H1 (cell line): ENCODE results near the gene FITM1. TPM values are rescaled to one million over a fixed set of nuclear protein-coding genes. Genes with fewer than 3 reads are reported as not detected.

Experiments
- NRF1 ChIP-seq: IDR thresholded peaks from 2 replicates; pipeline ENCODE4 v1.6.1; 2011; ENCODE audit warnings: mild to moderate bottlenecking, low read depth, low read length, improper control_type of control experiment
- SAP30 ChIP-seq: fragments of 300-600 bp; sonication (generic); IDR thresholded peaks from 2 replicates; pipeline ENCODE4 v1.7.1; 2012; ENCODE audit warnings: low read length, moderate library complexity, mild to moderate bottlenecking, inconsistent platforms; ENCODE audit not compliant: insufficient read depth, insufficient replicate concordance
- SIRT6 ChIP-seq: IDR thresholded peaks from one replicate; pipeline ENCODE4 v1.7.1; 2012; ENCODE audit warnings: low read length, inconsistent platforms
- polyA plus RNA-seq, 7 experiments: library from polyadenylated mRNA; depleted of rRNA in 3 of 7; stranded (reverse) in 5 of 7; unstranded in 2 of 7; fragments of >200 nt in 5 of 7; fragments of 200-250 nt in 2 of 7; gene quantifications; 1 replicate in 5 of 7; 2 replicates in 1 of 7; 4 replicates in 1 of 7; pipeline versions ENCODE4 v1.2.1 to v1.2.3, GENCODE V29; 2011 to 2013; ENCODE audit warnings: missing spikeins in 2 of 7, mixed read lengths in 2 of 7
- total RNA-seq: library from RNA; stranded (reverse); fragmentation: NEBNext Ultra II Directional; extraction: Animal tissue kit (Norgen Biotek cat#: 25700); gene quantifications from 2 replicates; pipeline ENCODE4 v1.2.1, GENCODE V29; 2021

FITM1 gene
- total and polyA plus RNA-seq, 2 of the 8 experiments (the other 6 are each of a cell fraction or from before 2014, with no cell fraction given): 0.53 to 0.76 TPM

DNA sequence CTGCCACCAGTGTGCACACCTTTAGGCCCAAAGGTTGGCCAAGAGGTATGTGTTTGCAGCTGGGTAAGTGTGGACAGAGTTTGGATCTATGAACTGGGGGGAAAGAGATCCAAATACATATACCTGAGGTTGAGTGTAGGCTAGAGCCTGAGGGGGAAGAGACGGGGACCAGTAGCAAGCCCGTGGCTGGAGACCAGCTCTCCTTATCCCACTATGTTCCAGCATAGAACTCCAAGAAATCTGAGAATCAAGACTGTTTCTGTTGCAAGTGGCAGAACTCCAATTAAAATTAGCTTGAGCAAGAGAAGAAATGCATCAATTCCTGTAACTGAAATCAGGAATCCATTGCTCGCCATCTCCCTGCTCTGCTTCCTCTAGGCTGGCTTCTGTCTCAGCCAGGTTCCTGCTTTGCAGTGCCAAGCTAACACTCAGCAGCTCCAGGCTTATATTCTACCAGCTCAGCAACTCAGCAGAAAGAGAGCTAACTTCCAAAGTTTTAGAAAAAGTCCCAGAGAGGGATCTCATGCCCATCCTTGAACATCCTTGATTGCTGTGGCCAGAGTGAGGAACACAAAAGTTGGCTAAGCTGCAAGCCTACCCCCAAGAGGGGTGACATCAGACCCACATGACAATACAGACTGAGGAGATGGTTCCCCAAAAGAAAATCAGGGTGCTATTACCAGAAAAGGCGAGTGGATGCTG lies 37.8 kb upstream of the FITM1 start (continued):
- TF ChIP-seq SAP30 (no peak), NRF1 (no peak), SIRT6 (no peak)
